DOHH2 (cell line): Measurements from ENCODE around the gene MEDAG.

Source experiments
- EZH2phosphoT487 ChIP-seq: fragments of 200-600 bp; sonication (generic); IDR thresholded peaks from 2 replicates; pipeline ENCODE4 v1.6.1; 2017; ENCODE audit warnings: borderline replicate concordance, mild to moderate bottlenecking, antibody characterized with exemption, low read length, moderate library complexity, mixed read lengths
- TF ChIP-seq, protein P1 (sequence below): fragments of 200-600 bp; sonication (generic); IDR thresholded peaks from one replicate; pipeline ENCODE4 v1.5.1; 2014; ENCODE audit warnings: antibody characterized with exemption, mild to moderate bottlenecking, low read depth, low read length; ENCODE audit not compliant: poor library complexity, severe bottlenecking

GRCh38 chr13:30918662-30919405 is 12.8 kb downstream of the MEDAG start:
- TF ChIP-seq, protein P1, sequence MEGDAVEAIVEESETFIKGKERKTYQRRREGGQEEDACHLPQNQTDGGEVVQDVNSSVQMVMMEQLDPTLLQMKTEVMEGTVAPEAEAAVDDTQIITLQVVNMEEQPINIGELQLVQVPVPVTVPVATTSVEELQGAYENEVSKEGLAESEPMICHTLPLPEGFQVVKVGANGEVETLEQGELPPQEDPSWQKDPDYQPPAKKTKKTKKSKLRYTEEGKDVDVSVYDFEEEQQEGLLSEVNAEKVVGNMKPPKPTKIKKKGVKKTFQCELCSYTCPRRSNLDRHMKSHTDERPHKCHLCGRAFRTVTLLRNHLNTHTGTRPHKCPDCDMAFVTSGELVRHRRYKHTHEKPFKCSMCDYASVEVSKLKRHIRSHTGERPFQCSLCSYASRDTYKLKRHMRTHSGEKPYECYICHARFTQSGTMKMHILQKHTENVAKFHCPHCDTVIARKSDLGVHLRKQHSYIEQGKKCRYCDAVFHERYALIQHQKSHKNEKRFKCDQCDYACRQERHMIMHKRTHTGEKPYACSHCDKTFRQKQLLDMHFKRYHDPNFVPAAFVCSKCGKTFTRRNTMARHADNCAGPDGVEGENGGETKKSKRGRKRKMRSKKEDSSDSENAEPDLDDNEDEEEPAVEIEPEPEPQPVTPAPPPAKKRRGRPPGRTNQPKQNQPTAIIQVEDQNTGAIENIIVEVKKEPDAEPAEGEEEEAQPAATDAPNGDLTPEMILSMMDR, result no peak
- TF ChIP-seq EZH2phosphoT487, result no peak
